H9 (cell line): ENCODE measurements around the gene DAAM2. TPM values are rescaled to one million over a fixed set of nuclear protein-coding genes. Genes with fewer than 3 reads are reported as not detected.

Experiments
- DNase-seq: peaks from one replicate; pipeline ENCODE4 v3.0.0-alpha.2; 2017
- H2AFZ ChIP-seq: one replicate; pipeline ENCODE4 v1.6.1; 2013; ENCODE audit warnings: mild to moderate bottlenecking, low read length, control low read depth, moderate library complexity
- H2AK5ac ChIP-seq: 2 replicates; pipeline ENCODE4 v1.6.1; 2013; ENCODE audit warnings: low read length, control low read depth, mixed read lengths; ENCODE audit not compliant: insufficient read length
- H2BK120ac ChIP-seq: one replicate; pipeline ENCODE4 v1.6.1; 2013; ENCODE audit warnings: low read depth, mild to moderate bottlenecking, low read length, control low read depth, inconsistent platforms; ENCODE audit not compliant: poor library complexity, severe bottlenecking
- H2BK12ac ChIP-seq: 2 replicates; pipeline ENCODE4 v1.6.1; 2013; ENCODE audit warnings: low read length, control low read depth, mixed read lengths, low read depth; ENCODE audit not compliant: insufficient read length
- H2BK15ac ChIP-seq: 2 replicates; pipeline ENCODE4 v1.6.1; 2013; ENCODE audit warnings: low read depth, low read length, control low read depth
- H2BK20ac ChIP-seq: one replicate; pipeline ENCODE4 v1.6.1; 2013; ENCODE audit warnings: low read depth, mild to moderate bottlenecking, low read length, control low read depth, inconsistent platforms; ENCODE audit not compliant: poor library complexity, severe bottlenecking
- H2BK5ac ChIP-seq: 2 replicates; pipeline ENCODE4 v1.6.1; 2013; ENCODE audit warnings: low read length, control low read depth, mixed read lengths; ENCODE audit not compliant: insufficient read length
- H3K14ac ChIP-seq: 2 replicates; pipeline ENCODE4 v1.6.1; 2013; ENCODE audit warnings: low read length, control low read depth; ENCODE audit not compliant: insufficient read depth
- H3K18ac ChIP-seq: 2 replicates; pipeline ENCODE4 v1.6.1; 2013; ENCODE audit warnings: low read depth, mild to moderate bottlenecking, mixed read lengths, low read length, control low read depth; ENCODE audit not compliant: insufficient read length
- H3K23ac ChIP-seq: 2 replicates; pipeline ENCODE4 v1.6.1; 2013; ENCODE audit warnings: low read length, control low read depth, mixed read lengths, low read depth; ENCODE audit not compliant: insufficient read length
- H3K23me2 ChIP-seq: 2 replicates; pipeline ENCODE4 v1.6.1; 2013; ENCODE audit warnings: low read depth, mild to moderate bottlenecking, mixed read lengths, low read length, control low read depth; ENCODE audit not compliant: insufficient read length, poor library complexity, severe bottlenecking
- H3K27ac ChIP-seq: 2 replicates; pipeline ENCODE4 v1.5.1; 2013; ENCODE audit warnings: low read length, control low read depth, mixed read lengths, low read depth; ENCODE audit not compliant: insufficient read length
- H3K27me3 ChIP-seq: 2 replicates; pipeline ENCODE4 v1.6.1; 2013; ENCODE audit warnings: low read length, control low read depth, inconsistent platforms; ENCODE audit not compliant: insufficient read depth
- H3K4ac ChIP-seq: 2 replicates; pipeline ENCODE4 v1.6.1; 2013; ENCODE audit warnings: low read depth, mild to moderate bottlenecking, control low read depth, inconsistent platforms, low read length, moderate library complexity
- H3K4me1 ChIP-seq: 2 replicates; pipeline ENCODE4 v1.6.1; 2013; ENCODE audit warnings: low read length, control low read depth, inconsistent platforms; ENCODE audit not compliant: insufficient read depth
- H3K4me2 ChIP-seq: 2 replicates; pipeline ENCODE4 v1.6.1; 2013; ENCODE audit warnings: low read length, control low read depth, mixed read lengths; ENCODE audit not compliant: insufficient read length, insufficient read depth
- H3K56ac ChIP-seq: 2 replicates; pipeline ENCODE4 v1.6.1; 2013; ENCODE audit warnings: low read depth, mild to moderate bottlenecking, mixed read lengths, low read length, control low read depth; ENCODE audit not compliant: insufficient read length
- H3K79me1 ChIP-seq: 2 replicates; pipeline ENCODE4 v1.6.1; 2013; ENCODE audit warnings: low read depth, mild to moderate bottlenecking, moderate library complexity, low read length, control low read depth, inconsistent platforms; ENCODE audit not compliant: insufficient read depth, poor library complexity, severe bottlenecking
- H3K79me2 ChIP-seq: 2 replicates; pipeline ENCODE4 v1.6.1; 2013; ENCODE audit warnings: low read length, control low read depth, inconsistent platforms; ENCODE audit not compliant: insufficient read depth
- H3K9ac ChIP-seq: 2 replicates; pipeline ENCODE4 v1.6.1; 2013; ENCODE audit warnings: low read length, control low read depth, mixed read lengths; ENCODE audit not compliant: insufficient read length; ENCODE audit errors: extremely low read depth
- H3K9me3 ChIP-seq: one replicate; pipeline ENCODE4 v1.6.1; 2013; ENCODE audit warnings: low read depth, low read length, inconsistent platforms; ENCODE audit not compliant: control insufficient read depth
- H3T11ph ChIP-seq: one replicate; pipeline ENCODE4 v1.6.1; 2013; ENCODE audit warnings: mild to moderate bottlenecking, low read length, control low read depth, inconsistent platforms
- H4K20me1 ChIP-seq: one replicate; pipeline ENCODE4 v1.6.1; 2013; ENCODE audit not compliant: control insufficient read depth, insufficient read length, insufficient read depth
- H4K5ac ChIP-seq: 2 replicates; pipeline ENCODE4 v1.6.1; 2013; ENCODE audit warnings: low read depth, mild to moderate bottlenecking, mixed read lengths, low read length, control low read depth; ENCODE audit not compliant: insufficient read length
- H4K8ac ChIP-seq: replicated peaks from 2 replicates; pipeline ENCODE4 v1.6.1; 2013; ENCODE audit warnings: low read length, control low read depth, mixed read lengths, low read depth; ENCODE audit not compliant: insufficient read length
- H4K91ac ChIP-seq: 2 replicates; pipeline ENCODE4 v1.6.1; 2013; ENCODE audit warnings: low read depth, mild to moderate bottlenecking, moderate library complexity, mixed read lengths, low read length, control low read depth; ENCODE audit not compliant: insufficient read length
- H3K27ac Mint-ChIP-seq, 3 experiments: 2 replicates in 2 of 3; 3 replicates in 1 of 3; pipeline ENCODE4 v1.8.0; 2020 to 2021; ENCODE audit warnings: mixed read lengths in 3 of 3, mild to moderate bottlenecking in 1 of 3, moderate library complexity in 1 of 3
- H3K27me3 Mint-ChIP-seq: 2 replicates; pipeline ENCODE4 v1.8.0; 2021; ENCODE audit warnings: low read depth, mild to moderate bottlenecking, moderate library complexity, mixed read lengths
- H3K36me3 Mint-ChIP-seq, 3 experiments: 2 replicates in 2 of 3; 3 replicates in 1 of 3; pipeline ENCODE4 v1.8.0; 2020 to 2021; ENCODE audit warnings: low read depth in 3 of 3, mixed read lengths in 3 of 3; ENCODE audit not compliant: insufficient read depth in 1 of 3
- H3K4me1 Mint-ChIP-seq, 2 experiments: 2 replicates each; pipeline ENCODE4 v1.8.0; 2020; ENCODE audit warnings: mixed read lengths in 2 of 2
- H3K4me3 Mint-ChIP-seq, 2 experiments: 2 replicates in 1 of 2; 3 replicates in 1 of 2; pipeline ENCODE4 v1.8.0; 2020 to 2021; ENCODE audit warnings: mild to moderate bottlenecking in 2 of 2, mixed read lengths in 2 of 2, moderate library complexity in 1 of 2
- H3K9me3 Mint-ChIP-seq, 2 experiments: 2 replicates in 1 of 2; 3 replicates in 1 of 2; pipeline ENCODE4 v1.8.0; 2020; ENCODE audit warnings: mild to moderate bottlenecking in 2 of 2, mixed read lengths in 2 of 2, moderate library complexity in 1 of 2
- WGBS: extraction: QIAGEN DNeasy Blood & Tissue Kit; methylation state at CpG from one replicate; pipeline ENCODE4 v1.1.7; 2013; ENCODE audit warnings: missing lambda C conversion rate, low lambda C conversion rate, mixed read lengths; ENCODE audit not compliant: insufficient read length; ENCODE audit errors: extremely low coverage; 5-methylcytosine and 5-hydroxymethylcytosine counted together
- total RNA-seq: library from RNA; stranded (reverse); gene quantifications from 2 replicates; pipeline ENCODE4 v1.2.1, GENCODE V29; 2021
- TF ChIP-seq, protein P1 (sequence below): fragments of 200-600 bp; sonication (generic); conservative IDR thresholded peaks from 3 replicates; pipeline ENCODE4 v1.8.0; 2021; ENCODE audit warnings: antibody characterized with exemption, mild to moderate bottlenecking

DAAM2 gene
- total RNA-seq, 1 experiment from 2014 or later = 1.1 TPM

DNA sequence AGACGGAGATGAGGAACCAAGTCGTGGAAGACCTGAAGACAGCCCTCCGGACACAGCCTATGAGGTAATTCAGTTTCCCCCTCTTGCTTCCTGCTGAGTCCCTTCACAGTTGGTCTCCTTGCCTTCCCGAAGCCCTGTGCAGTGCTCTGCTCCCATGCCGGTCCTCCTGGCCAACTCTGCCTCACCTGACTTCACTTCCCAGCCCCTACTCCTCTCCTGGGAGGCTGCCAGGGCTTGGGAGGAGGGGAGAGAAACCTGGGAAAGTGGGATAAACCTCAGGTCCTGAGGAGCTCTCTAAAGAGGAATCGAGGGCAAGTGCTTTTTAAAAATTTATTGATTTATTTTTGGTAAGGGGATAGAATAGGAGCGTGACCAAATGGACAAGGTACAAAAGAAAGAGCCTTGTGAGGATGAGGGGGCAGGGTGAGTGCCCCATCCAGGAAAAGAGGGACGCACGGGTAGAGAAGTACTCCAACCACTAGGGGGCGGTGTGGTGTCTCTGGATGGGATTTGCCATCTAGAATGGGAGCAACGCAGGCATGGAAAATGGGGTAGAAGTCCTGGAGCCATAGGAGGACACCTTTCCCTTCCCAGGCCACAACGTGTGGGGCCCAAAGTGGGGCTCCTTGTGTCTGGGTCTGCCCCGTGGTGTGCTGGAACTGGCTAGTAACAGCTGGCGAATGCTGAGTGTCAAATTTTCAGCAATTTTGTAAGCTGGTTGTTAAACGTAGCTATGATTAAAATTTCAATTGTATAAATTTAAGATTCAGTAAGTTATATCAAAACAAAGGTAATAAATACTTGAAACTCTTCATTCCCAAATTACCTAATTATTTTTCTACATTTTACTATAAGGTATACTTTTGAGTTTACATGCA lies 73.1 kb downstream of the DAAM2 start:
- Histone ChIP-seq H3K23me2 (no peaks in the 10 kb centered on the region), H2BK5ac (no peak overlapping the region), H3K4ac (no peak overlapping the region), H4K91ac (no peak overlapping the region), H2BK15ac (0 out of 2 replicates have a peak overlapping the region, but pooled peaks have one; percentile 9), H3K9me3 (no peaks in the 10 kb centered on the region), H3K18ac (no peak overlapping the region), H3K23ac (no peak overlapping the region), H2AFZ (no peak overlapping the region), H3K56ac (no peak overlapping the region), H3K14ac (no peak overlapping the region), H2AK5ac (no peak overlapping the region), H3K4me2 (no peak overlapping the region), H2BK120ac (no peak overlapping the region), H4K8ac (no peak overlapping the region), H3K9ac (no peak overlapping the region), H3K79me2 (no peaks in the 10 kb centered on the region), H4K5ac (no peak overlapping the region), H3K4me1 (peaks cover 5% of the 10 kb centered on the region; the same call in 1 of the 2 replicates), H3K79me1 (no peaks in the 10 kb centered on the region), H3K27me3 (no peaks in the 10 kb centered on the region), H2BK12ac (no peak overlapping the region), H3T11ph (no peak overlapping the region), H3K27ac (no peak overlapping the region), H2BK20ac (no peak overlapping the region), H4K20me1 (no peaks in the 10 kb centered on the region)
- H3K9me3 Mint-ChIP-seq = no peaks in the 10 kb centered on the region
- WGBS = no CpG with 5 or more reads among the region's 15 CpGs
- peaks cover 0 to 1% (median 0%) of the 10 kb centered on the region in 3 experiments; a peak in 2 of 7 replicates for H3K36me3 Mint-ChIP-seq
- H3K27ac Mint-ChIP-seq = no peak overlapping the region
- DNase-seq = peak; percentile 83
- TF ChIP-seq, protein P1, sequence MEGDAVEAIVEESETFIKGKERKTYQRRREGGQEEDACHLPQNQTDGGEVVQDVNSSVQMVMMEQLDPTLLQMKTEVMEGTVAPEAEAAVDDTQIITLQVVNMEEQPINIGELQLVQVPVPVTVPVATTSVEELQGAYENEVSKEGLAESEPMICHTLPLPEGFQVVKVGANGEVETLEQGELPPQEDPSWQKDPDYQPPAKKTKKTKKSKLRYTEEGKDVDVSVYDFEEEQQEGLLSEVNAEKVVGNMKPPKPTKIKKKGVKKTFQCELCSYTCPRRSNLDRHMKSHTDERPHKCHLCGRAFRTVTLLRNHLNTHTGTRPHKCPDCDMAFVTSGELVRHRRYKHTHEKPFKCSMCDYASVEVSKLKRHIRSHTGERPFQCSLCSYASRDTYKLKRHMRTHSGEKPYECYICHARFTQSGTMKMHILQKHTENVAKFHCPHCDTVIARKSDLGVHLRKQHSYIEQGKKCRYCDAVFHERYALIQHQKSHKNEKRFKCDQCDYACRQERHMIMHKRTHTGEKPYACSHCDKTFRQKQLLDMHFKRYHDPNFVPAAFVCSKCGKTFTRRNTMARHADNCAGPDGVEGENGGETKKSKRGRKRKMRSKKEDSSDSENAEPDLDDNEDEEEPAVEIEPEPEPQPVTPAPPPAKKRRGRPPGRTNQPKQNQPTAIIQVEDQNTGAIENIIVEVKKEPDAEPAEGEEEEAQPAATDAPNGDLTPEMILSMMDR = peak; percentile 87
- peaks cover 4% of the 10 kb centered on the region; the same call in 1 of the 2 replicates for H3K27me3 Mint-ChIP-seq
- H3K4me1 Mint-ChIP-seq = peaks cover 24 to 40% of the 10 kb centered on the region in 2 experiments
- no peak overlapping the region for H3K4me3 Mint-ChIP-seq
